Neuronal stem cell (in vitro differentiated cells): ENCODE data around the gene SOCS6.
"Not testable (repeated sequence)": the region's sequence is repeated elsewhere in the genome, so short reads cannot be mapped to it uniquely, and the experiment has no call there.

Experiments used
- DNase-seq: peaks from one replicate; pipeline ENCODE4 v3.0.0-alpha.2; 2013; ENCODE audit warnings: low spot score
- H2AFZ ChIP-seq: one replicate; pipeline ENCODE4 v1.6.1; 2013; ENCODE audit warnings: mild to moderate bottlenecking, low read length, inconsistent platforms
- H2AK5ac ChIP-seq: 2 replicates; pipeline ENCODE4 v1.6.1; 2013; ENCODE audit warnings: low read depth, mild to moderate bottlenecking, inconsistent platforms, low read length, moderate library complexity, mixed read lengths
- H2BK120ac ChIP-seq: 2 replicates; pipeline ENCODE4 v1.6.1; 2013; ENCODE audit warnings: low read depth, mild to moderate bottlenecking, inconsistent platforms, low read length, moderate library complexity, mixed read lengths
- H2BK12ac ChIP-seq: one replicate; pipeline ENCODE4 v1.6.1; 2013; ENCODE audit warnings: low read length, inconsistent platforms
- H2BK15ac ChIP-seq: 2 replicates; pipeline ENCODE4 v1.6.1; 2013; ENCODE audit warnings: mild to moderate bottlenecking, low read length, inconsistent platforms, mixed read lengths
- H2BK5ac ChIP-seq: one replicate; pipeline ENCODE4 v1.6.1; 2013; ENCODE audit warnings: inconsistent platforms, mild to moderate bottlenecking, low read length, moderate library complexity
- H3K14ac ChIP-seq: one replicate; pipeline ENCODE4 v1.6.1; 2013; ENCODE audit warnings: low read length, inconsistent platforms
- H3K18ac ChIP-seq: 2 replicates; pipeline ENCODE4 v1.6.1; 2013; ENCODE audit warnings: low read length, inconsistent platforms
- H3K23ac ChIP-seq: 2 replicates; pipeline ENCODE4 v1.6.1; 2013; ENCODE audit warnings: low read depth, mild to moderate bottlenecking, mixed read lengths, low read length, inconsistent platforms; ENCODE audit not compliant: poor library complexity
- H3K27ac ChIP-seq: replicated peaks from 3 replicates; pipeline ENCODE4 v1.5.1; 2013; ENCODE audit warnings: low read length, inconsistent platforms
- H3K27me3 ChIP-seq, 3 experiments: 2 replicates each; pipeline ENCODE4 v1.6.1; 2013; ENCODE audit warnings: low read length in 3 of 3, mild to moderate bottlenecking in 2 of 3, inconsistent platforms in 1 of 3, low read depth in 1 of 3, mixed read lengths in 1 of 3, moderate library complexity in 1 of 3; ENCODE audit not compliant: control insufficient read depth in 3 of 3, insufficient read depth in 3 of 3
- H3K36me3 ChIP-seq, 2 donors: replicated peaks in 1 of 2; 2 replicates each; pipeline ENCODE4 v1.6.1; 2013; ENCODE audit warnings: low read length in 2 of 2; ENCODE audit not compliant: control insufficient read depth in 2 of 2, insufficient read depth in 2 of 2
- H3K4ac ChIP-seq: 2 replicates; pipeline ENCODE4 v1.6.1; 2013; ENCODE audit warnings: inconsistent platforms, mild to moderate bottlenecking, low read length, moderate library complexity
- H3K4me1 ChIP-seq, 2 donors: 1 replicate in 1 of 2; 2 replicates in 1 of 2; pipeline ENCODE4 v1.6.1; 2013; ENCODE audit warnings: low read length in 2 of 2, low read depth in 1 of 2; ENCODE audit not compliant: control insufficient read depth in 2 of 2, insufficient read depth in 1 of 2
- H3K4me2 ChIP-seq: one replicate; pipeline ENCODE4 v1.6.1; 2013; ENCODE audit warnings: mild to moderate bottlenecking, low read length, inconsistent platforms; ENCODE audit not compliant: insufficient read depth, poor library complexity, severe bottlenecking
- H3K4me3 ChIP-seq, 2 donors: 2 replicates each; pipeline ENCODE4 v1.5.1; 2013; ENCODE audit warnings: low read length in 2 of 2, mild to moderate bottlenecking in 2 of 2, inconsistent platforms in 1 of 2, moderate library complexity in 1 of 2
- H3K79me1 ChIP-seq: one replicate; pipeline ENCODE4 v1.6.1; 2013; ENCODE audit warnings: low read depth, mild to moderate bottlenecking, inconsistent platforms, low read length, moderate library complexity
- H3K9ac ChIP-seq: one replicate; pipeline ENCODE4 v1.6.1; 2013; ENCODE audit warnings: mild to moderate bottlenecking, low read depth, low read length, inconsistent platforms; ENCODE audit not compliant: poor library complexity
- H3K9me3 ChIP-seq, 2 donors: replicated peaks in 1 of 2; 2 replicates each; pipeline versions ENCODE3 to v1.6.1; 2013; ENCODE audit warnings: low read length in 2 of 2, mild to moderate bottlenecking in 2 of 2, inconsistent platforms in 1 of 2, low read depth in 1 of 2, mixed read lengths in 1 of 2, moderate library complexity in 1 of 2; ENCODE audit not compliant: control insufficient read depth in 2 of 2, insufficient read depth in 1 of 2
- H4K8ac ChIP-seq: one replicate; pipeline ENCODE4 v1.6.1; 2013; ENCODE audit warnings: low read depth, mild to moderate bottlenecking, inconsistent platforms, low read length, moderate library complexity
- H4K91ac ChIP-seq: one replicate; pipeline ENCODE4 v1.6.1; 2013; ENCODE audit warnings: low read length, low read depth, mild to moderate bottlenecking, inconsistent platforms; ENCODE audit not compliant: poor library complexity
- WGBS, 2 donors: extraction: QIAGEN DNeasy Blood & Tissue Kit; methylation state at CpG; one replicate each; pipeline ENCODE4 v1.1.7; 2013; ENCODE audit warnings: missing lambda C conversion rate in 2 of 2, mixed read lengths in 1 of 2; ENCODE audit not compliant: insufficient read length in 2 of 2, insufficient replicate concordance in 1 of 2; ENCODE audit errors: extremely low coverage in 2 of 2; 5-methylcytosine and 5-hydroxymethylcytosine counted together

The SOCS6 gene

DNA sequence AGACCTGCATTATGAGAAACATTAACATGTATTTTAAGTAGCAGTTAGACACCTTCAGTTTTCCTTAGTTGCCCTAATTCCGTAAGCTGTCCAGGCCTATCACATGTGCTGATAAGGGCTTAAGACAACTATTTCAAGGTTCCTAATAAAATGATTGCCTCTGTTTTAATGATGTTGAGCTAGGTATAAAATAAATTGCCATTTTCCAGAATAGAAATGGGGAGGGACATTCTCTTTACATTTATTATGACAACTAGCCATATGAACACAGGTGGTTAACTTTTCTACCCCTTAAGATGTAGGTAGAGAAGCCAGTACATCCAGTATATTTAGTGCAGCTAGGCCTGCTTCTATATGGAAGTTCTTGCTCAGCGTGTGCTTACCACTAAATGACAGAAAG lies 65.9 kb downstream of the SOCS6 start:
- no peak overlapping the region for H3K4me3 ChIP-seq
- no peak overlapping the region for H2BK120ac ChIP-seq

DNA sequence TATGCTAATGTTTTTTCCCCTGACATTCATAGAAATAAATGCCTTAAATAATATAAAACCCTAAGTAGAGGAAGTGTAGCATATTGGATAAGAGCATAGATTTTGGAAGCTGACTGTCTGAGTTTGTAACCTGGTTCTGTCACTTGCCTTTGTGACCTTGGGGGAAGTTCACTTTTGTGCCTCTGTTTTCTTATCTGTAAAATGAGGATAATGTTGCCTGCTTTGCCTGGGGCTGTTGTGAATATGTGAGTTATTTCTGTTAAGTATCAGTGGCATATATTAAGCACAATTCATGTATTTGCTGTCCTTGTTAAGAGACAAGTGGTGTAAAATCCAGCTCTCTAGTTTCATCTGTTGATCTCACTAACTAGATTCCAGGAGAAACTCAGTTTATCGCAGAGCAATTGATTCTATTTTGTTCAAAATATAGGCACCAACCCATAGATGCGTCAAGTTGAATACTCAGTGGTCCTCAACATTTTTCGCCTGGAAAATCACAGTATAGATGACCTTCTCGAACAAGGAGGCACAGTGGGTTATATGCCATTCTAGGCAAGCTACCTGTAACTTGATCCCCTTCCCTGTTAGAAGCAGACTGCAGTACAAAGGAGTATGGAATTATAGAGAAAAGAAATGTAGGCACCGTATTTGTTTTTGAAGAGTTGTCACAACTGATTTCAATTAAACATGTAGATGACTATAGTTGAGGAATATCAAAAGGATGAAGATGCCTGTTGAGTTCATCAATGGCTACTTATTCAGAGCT lies 67.0 kb downstream of the SOCS6 start:
- Histone ChIP-seq H3K79me1 (no peaks in the 10 kb centered on the region), H4K8ac (no peak overlapping the region), H2BK5ac (no peak overlapping the region), H2BK12ac (no peak overlapping the region), H3K4me2 (no peak overlapping the region), H3K23ac (no peak overlapping the region), H3K4ac (no peak overlapping the region), H3K18ac (no peak overlapping the region), H3K4me1 (no peaks in the 10 kb centered on the region), H3K27me3 (no peaks in the 10 kb centered on the region), H3K9ac (no peak overlapping the region), H2AK5ac (no peak overlapping the region), H2AFZ (no peak overlapping the region), H3K27ac (no peak overlapping the region), H3K9me3 (no peaks in the 10 kb centered on the region), H3K4me3 (no peak overlapping the region), H3K14ac (no peak overlapping the region), H2BK15ac (no peak overlapping the region), H4K91ac (no peak overlapping the region), H2BK120ac (no peak overlapping the region), H3K36me3 (no peaks in the 10 kb centered on the region)
- DNase-seq: no peak
- no CpG with 5 or more reads among the region's 5 CpGs for WGBS, 2 donors

More for the DNA sequence above, 65.9 kb downstream of the SOCS6 start:
- Histone ChIP-seq H2BK12ac (no peak overlapping the region), H3K4me1 (no peaks in the 10 kb centered on the region), H2BK15ac (no peak overlapping the region), H2BK5ac (no peak overlapping the region), H3K14ac (no peak overlapping the region), H3K4me2 (no peak overlapping the region), H3K79me1 (no peaks in the 10 kb centered on the region), H3K9ac (no peak overlapping the region), H4K91ac (no peak overlapping the region), H2AK5ac (no peak overlapping the region), H3K9me3 (no peaks in the 10 kb centered on the region), H3K27me3 (no peaks in the 10 kb centered on the region), H3K4ac (no peak overlapping the region), H3K18ac (no peak overlapping the region), H3K36me3 (no peaks in the 10 kb centered on the region), H3K27ac (no peak overlapping the region), H4K8ac (no peak overlapping the region), H3K23ac (no peak overlapping the region), H2AFZ (no peak overlapping the region)
- WGBS, 2 donors: no CpG with 5 or more reads among the region's 2 CpGs
- DNase-seq: no peak

DNA sequence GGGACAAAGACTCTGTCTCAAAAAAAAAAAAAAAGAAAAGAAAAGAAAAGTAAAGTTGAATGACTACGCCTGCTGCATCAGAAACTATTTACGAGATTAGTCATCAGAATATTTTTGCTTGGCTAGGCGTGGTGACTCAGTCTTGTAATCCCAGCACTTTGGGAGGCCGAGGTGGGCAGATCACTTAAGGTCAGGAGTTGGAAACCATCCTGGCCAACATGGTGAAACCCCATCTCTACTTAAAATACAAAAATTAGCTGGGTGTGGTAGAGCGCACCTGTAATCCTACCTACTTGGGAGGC lies 69.2 kb downstream of the SOCS6 start:
- H3K4me2 ChIP-seq, H3K27ac ChIP-seq, H3K4me1 ChIP-seq, H3K36me3 ChIP-seq, DNase-seq, H3K9ac ChIP-seq, H2BK5ac ChIP-seq, H3K4ac ChIP-seq, H3K4me3 ChIP-seq, H3K9me3 ChIP-seq, H3K23ac ChIP-seq, H2BK15ac ChIP-seq, H2BK12ac ChIP-seq, H2BK120ac ChIP-seq, H2AFZ ChIP-seq, H4K8ac ChIP-seq, H4K91ac ChIP-seq, H3K79me1 ChIP-seq, H3K14ac ChIP-seq, H2AK5ac ChIP-seq, H3K27me3 ChIP-seq, H3K18ac ChIP-seq: not testable (repeated sequence)
- WGBS, 2 donors: no CpG with 5 or more reads among the region's 5 CpGs

DNA sequence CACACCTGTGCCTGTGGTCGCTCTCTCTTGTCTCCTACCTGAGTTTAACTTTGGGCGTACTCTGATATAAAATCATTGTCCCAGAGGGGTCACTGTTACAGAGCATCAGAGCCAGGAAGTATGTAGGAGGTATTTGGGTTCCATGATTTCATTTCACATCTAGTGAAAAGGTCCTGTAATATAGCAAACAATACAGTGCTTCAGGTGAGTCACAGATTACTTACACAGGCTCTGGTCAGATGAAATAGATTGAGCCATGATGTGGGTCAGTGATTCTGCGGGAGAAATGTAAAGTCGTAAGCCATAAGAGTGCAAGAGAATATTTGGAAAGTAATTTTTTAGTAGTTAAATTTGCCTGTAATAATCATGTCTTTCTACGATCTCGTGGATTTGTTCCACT lies 70.2 kb downstream of the SOCS6 start:
- DNase-seq: no peak
- no peaks in the 10 kb centered on the region for H3K9me3 ChIP-seq
- no CpG with 5 or more reads among the region's 6 CpGs for WGBS, 2 donors

More for the DNA sequence above, 70.2 kb downstream of the SOCS6 start:
- H4K8ac ChIP-seq: no peak overlapping the region
- no peak overlapping the region for H2BK12ac ChIP-seq
- H3K4ac ChIP-seq: no peak overlapping the region
- H2BK120ac ChIP-seq: no peak overlapping the region
- no peaks in the 10 kb centered on the region for H3K36me3 ChIP-seq
- no peak overlapping the region for H3K14ac ChIP-seq
- no peak overlapping the region for H3K9ac ChIP-seq
- no peak overlapping the region for H3K4me2 ChIP-seq
- no peaks in the 10 kb centered on the region for H3K27me3 ChIP-seq
- H2BK5ac ChIP-seq: no peak overlapping the region
- H3K27ac ChIP-seq: no peak overlapping the region
- H4K91ac ChIP-seq: no peak overlapping the region
- H2BK15ac ChIP-seq: no peak overlapping the region
- no peak overlapping the region for H3K23ac ChIP-seq
- H3K4me1 ChIP-seq: no peaks in the 10 kb centered on the region
- no peak overlapping the region for H3K4me3 ChIP-seq
- H3K18ac ChIP-seq: no peak overlapping the region
- no peak overlapping the region for H2AFZ ChIP-seq
- H2AK5ac ChIP-seq: no peak overlapping the region
- H3K79me1 ChIP-seq: no peaks in the 10 kb centered on the region
